Mononuclear cell (primary cell): ENCODE measurements around the gene DOCK9. TPM values are rescaled to one million over a fixed set of nuclear protein-coding genes. Genes with fewer than 3 reads are reported as not detected.

Experiments
- H3K27me3 ChIP-seq: 2 replicates; pipeline ENCODE4 v1.6.0; 2011; ENCODE audit warnings: low read length, control low read depth; ENCODE audit not compliant: insufficient read depth
- H3K4me1 ChIP-seq: 2 replicates; pipeline ENCODE4 v1.5.1; 2011; ENCODE audit warnings: mild to moderate bottlenecking, low read length, control low read depth; ENCODE audit not compliant: insufficient read depth
- H3K4me3 ChIP-seq: 2 replicates; pipeline ENCODE4 v1.5.1; 2011; ENCODE audit warnings: mild to moderate bottlenecking, low read length, moderate library complexity
- H3K9me3 ChIP-seq: 2 replicates; pipeline ENCODE4 v1.5.1; 2011; ENCODE audit warnings: low read depth, mild to moderate bottlenecking, control low read depth, low read length
- total RNA-seq: library from RNA; depleted of rRNA; stranded (reverse); fragments of >200 nt; gene quantifications from one replicate; pipeline ENCODE4 v1.2.3, GENCODE V29; 2012

DOCK9 gene
- total RNA-seq, 1 donor, result 54.9 TPM

DNA sequence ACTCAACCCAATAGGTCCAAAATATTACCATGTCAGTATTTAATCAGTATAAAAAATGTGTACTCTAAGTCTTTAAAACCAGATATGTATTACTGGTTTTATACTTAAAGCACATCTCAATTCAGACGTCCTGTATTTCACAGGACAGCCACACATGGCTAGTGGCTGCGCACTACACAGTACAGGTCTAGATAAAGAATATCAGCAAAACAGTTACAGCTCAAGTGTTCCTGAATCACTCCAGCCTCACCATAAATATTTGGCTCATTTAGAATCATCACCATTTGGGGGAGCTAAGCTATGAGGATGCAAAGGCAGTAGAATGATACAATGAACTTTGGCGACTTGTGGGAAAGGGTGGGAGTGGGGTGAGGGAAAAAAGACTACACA lies 89.0 kb downstream of the DOCK9 start:
- H3K4me3 ChIP-seq, result no peak overlapping the region
- no peaks in the 10 kb centered on the region for H3K9me3 ChIP-seq
- H3K4me1 ChIP-seq, result no peaks in the 10 kb centered on the region
- H3K27me3 ChIP-seq, result no peaks in the 10 kb centered on the region

DNA sequence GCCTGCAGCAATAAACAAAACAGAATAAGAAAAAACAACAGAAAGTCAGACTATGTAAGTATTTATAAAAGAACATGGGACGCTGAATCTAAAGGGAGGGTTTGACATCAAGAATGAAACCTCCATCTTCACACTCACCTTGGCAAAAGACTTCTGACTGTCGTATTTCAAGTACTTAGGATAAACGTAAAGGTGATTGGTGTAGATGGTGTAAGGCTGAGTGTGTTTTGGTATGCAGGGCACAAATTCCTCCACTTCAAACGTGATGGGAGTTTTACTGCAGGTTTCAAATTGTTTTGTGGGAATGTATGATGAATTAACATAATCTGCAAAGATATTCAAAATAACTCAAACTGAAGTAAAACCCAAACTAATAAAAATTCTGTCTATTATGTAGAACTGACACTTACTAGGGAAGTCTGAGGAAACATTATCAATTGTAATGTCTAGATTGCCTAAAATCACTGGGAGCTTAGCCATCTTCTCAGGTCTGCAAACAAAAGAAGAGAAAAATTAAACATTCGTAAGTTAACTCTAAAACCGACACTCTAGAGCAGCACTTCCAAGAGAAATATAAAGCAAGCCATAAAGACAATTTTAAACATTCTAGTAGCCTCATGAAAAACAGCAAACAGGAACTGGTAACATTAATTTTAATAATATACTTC lies 89.5 kb downstream of the DOCK9 start:
- no peaks in the 10 kb centered on the region for H3K9me3 ChIP-seq
- no peak overlapping the region for H3K4me3 ChIP-seq
- H3K4me1 ChIP-seq, result no peaks in the 10 kb centered on the region
- H3K27me3 ChIP-seq, result no peaks in the 10 kb centered on the region

DNA sequence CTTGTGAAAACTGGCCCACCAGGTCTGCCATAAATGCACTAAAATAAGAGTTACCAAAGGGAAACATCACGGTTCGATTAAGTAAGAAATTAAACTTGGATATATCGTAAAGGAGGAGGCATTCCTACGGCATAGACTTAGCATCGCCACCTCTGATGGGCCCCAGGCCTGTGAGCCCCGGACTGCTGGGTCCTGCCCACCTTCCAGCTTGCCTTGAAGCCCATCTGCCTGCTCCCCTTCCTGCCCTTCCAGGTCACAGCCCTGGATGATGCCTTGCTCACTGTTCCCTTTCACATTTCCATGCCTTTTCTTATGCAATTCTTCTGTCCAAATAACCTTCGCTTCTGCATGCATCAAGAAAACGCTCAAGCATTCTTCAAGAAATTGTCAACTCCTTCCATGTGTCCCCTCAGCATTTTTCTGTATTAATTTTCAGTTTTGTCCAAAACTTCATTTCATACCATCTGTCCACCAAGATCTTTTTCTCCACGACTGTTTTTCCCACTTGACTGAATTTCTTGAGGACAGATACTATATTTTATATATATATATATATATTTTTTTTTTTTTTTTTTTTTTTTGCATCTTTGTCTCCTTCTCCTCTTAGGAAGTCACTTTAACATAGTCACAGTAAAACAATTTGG lies 91.2 kb downstream of the DOCK9 start:
- Histone ChIP-seq H3K4me3 (no peak overlapping the region), H3K27me3 (no peaks in the 10 kb centered on the region), H3K9me3 (no peaks in the 10 kb centered on the region), H3K4me1 (no peaks in the 10 kb centered on the region)

DNA sequence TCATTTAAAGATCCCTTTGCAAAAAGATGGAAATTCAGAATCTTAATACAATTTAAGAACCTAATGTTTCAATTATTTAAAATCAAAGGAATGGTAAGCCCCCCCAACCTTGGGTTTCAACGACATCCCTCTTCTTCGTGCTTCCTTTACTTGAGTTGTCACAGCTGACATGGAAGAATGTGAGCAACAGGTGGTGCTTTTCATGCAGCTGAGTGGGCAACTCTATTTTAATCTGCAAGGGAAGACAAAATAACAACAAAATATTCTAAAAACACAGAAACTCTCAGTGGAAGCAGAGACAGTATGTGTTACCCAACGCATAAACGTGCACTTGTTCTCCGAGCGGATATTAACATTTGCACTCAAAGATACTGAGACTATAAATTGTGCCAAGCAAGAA lies 92.3 kb downstream of the DOCK9 start:
- Histone ChIP-seq H3K4me1 (no peaks in the 10 kb centered on the region), H3K4me3 (no peak overlapping the region), H3K9me3 (no peaks in the 10 kb centered on the region), H3K27me3 (no peaks in the 10 kb centered on the region)

DNA sequence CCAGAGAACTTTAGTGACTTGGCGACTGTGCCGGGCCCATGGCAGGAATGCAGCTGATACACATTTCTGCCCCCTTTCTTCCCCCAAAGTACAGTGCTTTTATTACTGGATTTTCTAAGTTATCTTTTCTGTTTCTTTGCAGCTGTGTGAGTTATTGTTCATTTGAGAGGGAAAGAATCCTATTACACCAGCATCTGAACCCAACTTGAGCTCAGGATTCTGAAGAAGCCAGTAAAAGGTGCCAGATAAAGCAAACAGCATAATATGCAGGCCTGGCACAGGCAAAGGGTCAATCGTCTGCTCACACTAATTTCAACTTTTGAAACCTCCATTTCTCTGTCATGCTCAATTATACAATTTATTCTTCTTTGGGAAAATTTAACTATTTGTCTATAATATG lies 93.9 kb downstream of the DOCK9 start:
- Histone ChIP-seq H3K4me3 (no peak overlapping the region), H3K27me3 (no peaks in the 10 kb centered on the region), H3K9me3 (no peaks in the 10 kb centered on the region), H3K4me1 (no peaks in the 10 kb centered on the region)

DNA sequence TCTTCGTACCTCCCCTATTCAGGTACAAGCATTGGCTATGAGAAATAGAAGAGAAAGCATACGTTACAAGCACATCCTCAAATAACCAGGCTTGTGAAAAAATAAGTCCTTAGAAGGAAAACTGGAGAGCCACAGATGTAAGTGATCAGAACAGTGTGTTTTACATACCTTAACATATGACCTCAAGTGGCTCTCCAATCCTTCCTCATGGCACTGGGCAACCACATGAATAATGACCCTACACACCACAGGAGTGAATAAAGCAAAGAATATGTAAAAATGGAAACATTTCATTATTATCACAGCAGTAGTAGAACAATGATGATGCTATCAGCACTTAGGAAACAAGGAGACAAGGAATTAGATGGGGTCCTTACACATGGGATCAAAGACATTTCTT lies 96.5 kb downstream of the DOCK9 start:
- Histone ChIP-seq H3K9me3 (no peaks in the 10 kb centered on the region), H3K4me3 (no peak overlapping the region), H3K4me1 (no peaks in the 10 kb centered on the region)

DNA sequence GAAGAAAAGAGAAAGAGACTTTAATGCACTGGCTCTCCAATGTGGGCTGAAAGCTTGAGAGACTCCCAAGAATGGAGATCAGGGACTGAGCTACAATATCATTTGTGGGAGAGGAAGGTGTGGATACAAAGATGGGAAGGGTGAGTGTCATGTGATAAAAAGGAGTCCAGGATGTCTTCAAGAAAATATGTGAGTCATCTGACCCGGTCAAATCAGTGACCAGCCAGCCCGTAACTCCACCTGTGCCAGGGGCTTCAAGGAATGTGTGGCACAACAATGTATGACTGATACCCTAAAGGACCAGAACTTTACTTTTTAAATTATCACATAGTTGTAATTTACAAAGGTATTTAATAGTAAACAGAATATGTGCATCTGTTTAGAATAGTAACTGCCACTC lies 97.2 kb downstream of the DOCK9 start:
- Histone ChIP-seq H3K4me3 (no peak overlapping the region), H3K4me1 (peaks cover 2% of the 10 kb centered on the region), H3K9me3 (no peaks in the 10 kb centered on the region), H3K27me3 (no peaks in the 10 kb centered on the region)

More for the DNA sequence above, 96.5 kb downstream of the DOCK9 start:
- H3K27me3 ChIP-seq, result no peaks in the 10 kb centered on the region

DNA sequence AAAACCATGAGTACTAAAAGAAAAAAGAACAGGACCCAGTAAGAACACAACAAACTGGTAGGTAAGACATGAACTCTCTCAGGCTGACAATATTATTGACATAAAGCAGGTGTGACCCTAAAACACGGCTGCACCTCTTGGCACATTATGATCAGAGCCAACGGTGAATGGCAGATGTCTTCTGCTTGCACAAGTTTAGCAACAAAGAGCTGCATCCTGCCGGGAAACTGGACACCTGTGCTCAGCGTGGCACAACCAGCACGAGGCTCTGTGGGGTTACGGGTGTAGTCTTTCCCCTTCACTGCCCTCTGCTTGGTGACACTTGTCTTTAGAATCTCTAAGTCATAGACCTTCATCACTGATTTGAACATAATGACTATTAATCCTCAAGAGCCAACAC lies 97.9 kb downstream of the DOCK9 start:
- Histone ChIP-seq H3K27me3 (no peaks in the 10 kb centered on the region), H3K4me3 (no peak overlapping the region), H3K4me1 (peaks cover 5% of the 10 kb centered on the region), H3K9me3 (no peaks in the 10 kb centered on the region)

DNA sequence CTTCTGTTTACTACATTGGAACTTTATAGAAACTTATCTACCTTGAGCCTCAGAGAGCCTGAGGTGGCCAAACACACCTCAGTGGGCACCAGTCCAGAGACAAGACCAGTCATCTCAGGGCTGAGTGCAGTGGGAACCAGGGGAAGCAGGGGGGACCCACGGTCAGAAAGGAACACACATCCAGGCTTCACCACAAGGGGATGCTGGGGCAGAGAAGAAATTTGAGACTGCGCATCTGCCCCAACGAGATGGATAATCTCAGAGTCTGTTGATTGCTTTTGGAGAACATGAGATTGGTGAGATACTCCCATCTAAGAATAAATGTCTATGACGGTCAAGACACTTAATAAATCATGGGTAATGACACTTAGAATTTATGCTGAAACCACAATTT lies 98.7 kb downstream of the DOCK9 start:
- Histone ChIP-seq H3K27me3 (no peaks in the 10 kb centered on the region), H3K4me1 (peaks cover 5% of the 10 kb centered on the region), H3K9me3 (no peaks in the 10 kb centered on the region), H3K4me3 (no peak overlapping the region)

DNA sequence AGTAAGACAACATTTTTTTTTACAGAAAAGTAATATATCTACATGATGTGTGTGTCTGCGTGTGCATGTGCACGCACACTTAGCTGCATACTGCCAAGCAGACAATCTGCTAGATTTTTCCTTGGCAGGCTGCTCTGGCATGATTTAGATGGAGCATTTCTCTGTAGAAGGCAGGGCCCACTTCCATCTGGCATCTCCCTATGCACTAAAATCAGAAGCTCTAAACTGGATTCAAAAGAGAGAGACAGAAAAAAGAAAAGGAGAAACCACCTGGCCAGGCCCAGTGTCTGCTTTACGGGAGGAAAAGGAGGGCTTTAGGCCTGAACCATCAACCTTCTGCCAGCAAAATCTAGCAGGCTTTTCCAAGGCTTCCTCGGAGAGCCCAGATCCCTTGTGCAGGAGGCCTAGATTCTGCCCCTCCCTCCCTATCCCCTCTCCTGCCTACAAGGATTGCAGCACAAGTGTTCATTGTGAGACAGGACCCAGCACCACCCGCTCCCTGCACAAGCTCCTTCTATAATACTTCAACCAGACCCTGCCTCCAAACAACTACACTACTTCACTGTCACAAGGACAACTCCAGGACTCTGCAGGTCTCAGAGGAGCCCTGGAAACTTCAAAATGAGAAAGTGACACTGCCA lies 99.3 kb downstream of the DOCK9 start:
- H3K27me3 ChIP-seq, result no peaks in the 10 kb centered on the region
- no peak overlapping the region for H3K4me3 ChIP-seq
- H3K9me3 ChIP-seq, result peaks cover under 1% of the 10 kb centered on the region
- H3K4me1 ChIP-seq, result peaks cover 5% of the 10 kb centered on the region

DNA sequence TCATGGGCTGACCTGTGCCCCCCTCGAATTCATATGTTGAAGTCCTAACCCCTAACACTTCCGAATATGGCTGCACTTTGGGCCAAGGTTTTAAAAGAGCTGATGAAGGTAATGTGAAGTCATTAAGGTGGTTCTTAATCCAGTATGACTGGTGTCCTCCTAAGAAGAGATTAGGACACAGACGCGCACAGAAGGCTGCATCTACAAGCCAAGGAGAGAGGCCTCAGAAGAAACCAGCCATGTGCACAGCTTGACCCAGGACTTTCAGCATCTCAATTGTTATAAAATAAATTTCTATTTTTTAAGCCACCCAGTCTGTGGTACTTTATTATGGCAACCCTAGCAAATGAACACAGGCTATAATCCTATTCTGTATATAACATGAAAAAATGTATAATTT lies 99.9 kb downstream of the DOCK9 start:
- Histone ChIP-seq H3K4me1 (peaks cover 5% of the 10 kb centered on the region), H3K9me3 (peaks cover 5% of the 10 kb centered on the region), H3K4me3 (no peak overlapping the region), H3K27me3 (no peaks in the 10 kb centered on the region)

DNA sequence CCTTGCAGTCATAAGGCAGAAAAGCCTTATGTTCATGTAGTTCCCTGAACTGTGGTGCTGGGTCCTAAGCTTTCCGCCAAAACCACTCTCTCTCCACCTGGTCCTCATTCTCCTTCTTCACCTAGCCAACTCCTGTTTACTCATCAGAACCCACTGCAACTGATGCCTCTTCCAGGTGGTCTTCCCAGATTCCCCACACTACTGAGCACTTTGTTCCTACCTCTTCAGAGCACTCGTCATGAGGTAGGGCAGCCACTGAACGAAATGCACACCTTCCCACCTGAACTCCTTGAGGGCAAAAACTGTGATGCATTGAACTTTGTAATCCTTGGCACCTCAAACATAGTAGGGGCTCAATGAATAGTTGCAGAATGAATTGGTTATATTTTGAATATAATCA lies 100.4 kb downstream of the DOCK9 start:
- no peak overlapping the region for H3K4me3 ChIP-seq
- peaks cover 5% of the 10 kb centered on the region for H3K4me1 ChIP-seq
- no peaks in the 10 kb centered on the region for H3K27me3 ChIP-seq
- peaks cover 5% of the 10 kb centered on the region for H3K9me3 ChIP-seq

DNA sequence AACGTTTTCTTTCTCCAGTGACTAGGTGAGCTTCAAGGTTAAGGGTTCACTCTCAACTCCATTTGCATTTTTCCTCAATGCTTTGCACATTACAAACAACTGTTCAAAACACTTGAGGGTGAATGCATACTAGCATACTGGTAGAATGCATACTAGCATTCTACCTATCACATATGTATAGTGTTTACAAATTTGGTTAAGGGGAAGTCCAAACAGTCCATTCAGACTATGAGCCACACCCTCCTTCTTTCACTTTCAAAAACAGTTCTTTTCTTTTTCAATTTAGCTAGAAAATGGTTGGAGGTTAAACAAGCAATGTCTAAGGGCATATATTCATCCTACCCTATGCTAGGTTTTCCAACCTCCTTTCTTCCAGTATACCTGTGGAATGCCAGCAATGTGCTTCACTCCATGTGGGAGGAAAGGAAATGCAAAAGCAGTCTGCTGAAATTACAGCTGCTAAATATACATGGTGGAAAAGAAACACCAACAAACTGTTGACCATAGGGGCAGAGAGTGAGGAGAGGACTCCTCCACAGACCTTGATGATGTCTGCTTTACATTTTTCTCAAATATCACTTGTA lies 102.6 kb downstream of the DOCK9 start:
- no peak overlapping the region for H3K4me3 ChIP-seq
- peaks cover 5% of the 10 kb centered on the region for H3K4me1 ChIP-seq
- no peaks in the 10 kb centered on the region for H3K27me3 ChIP-seq
- H3K9me3 ChIP-seq, result peaks cover 5% of the 10 kb centered on the region

DNA sequence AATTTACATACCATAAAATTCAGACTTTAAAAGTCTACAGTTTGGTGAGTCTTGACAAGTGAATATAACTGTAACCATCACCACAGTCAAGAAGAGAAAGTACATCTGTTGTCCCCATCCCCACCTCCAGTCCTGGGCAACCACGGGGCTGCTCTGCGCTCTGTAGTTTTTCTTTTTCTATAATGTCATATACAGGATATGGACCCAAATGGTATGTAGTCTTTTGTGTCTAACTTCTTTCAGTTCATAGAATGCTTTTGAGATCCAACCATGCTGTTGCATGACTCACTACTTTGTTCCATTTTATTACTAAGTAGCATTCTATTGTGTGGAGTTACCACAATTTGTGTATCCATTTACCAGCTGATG lies 103.9 kb downstream of the DOCK9 start:
- Histone ChIP-seq H3K9me3 (peaks cover 5% of the 10 kb centered on the region), H3K4me3 (no peak overlapping the region), H3K4me1 (peaks cover 5% of the 10 kb centered on the region), H3K27me3 (no peaks in the 10 kb centered on the region)

DNA sequence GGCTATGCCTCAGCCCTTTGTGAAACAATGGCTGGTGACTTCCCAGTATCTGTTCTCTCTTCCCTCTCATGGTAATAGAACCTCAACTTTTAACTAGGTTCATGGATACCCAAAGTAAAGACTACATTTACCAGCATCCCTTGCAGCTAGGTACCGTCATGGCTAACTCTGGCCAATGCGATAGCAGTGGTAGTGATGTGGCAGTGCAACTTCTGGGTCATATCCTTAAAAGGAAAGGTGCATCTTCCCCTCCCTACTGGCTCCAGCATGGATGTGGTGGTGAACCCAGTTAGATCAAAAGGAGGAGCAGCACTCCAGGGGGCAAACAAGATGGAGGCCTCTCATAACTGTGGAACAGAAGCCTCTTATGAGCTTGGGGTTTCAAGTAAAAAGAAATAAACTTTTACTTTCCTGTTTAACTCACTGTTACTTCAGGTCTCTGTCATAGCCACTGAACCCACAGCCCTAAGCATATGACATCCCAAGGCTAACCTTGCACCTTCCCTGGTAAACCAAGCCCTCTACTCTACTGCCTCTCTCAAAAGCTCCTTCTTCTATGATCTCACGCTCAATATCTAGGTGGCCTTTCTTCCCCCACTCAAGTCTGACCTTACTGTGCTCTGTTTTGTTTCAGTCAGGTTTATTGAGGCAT lies 104.4 kb downstream of the DOCK9 start:
- Histone ChIP-seq H3K27me3 (no peaks in the 10 kb centered on the region), H3K4me3 (no peak overlapping the region), H3K4me1 (peaks cover 5% of the 10 kb centered on the region), H3K9me3 (peaks cover 5% of the 10 kb centered on the region)
